H1 (cell line): ENCODE data around the gene C2orf92. TPM values are rescaled to one million over a fixed set of nuclear protein-coding genes. Genes with fewer than 3 reads are reported as not detected.

Experiments
- CTCF ChIA-PET: fragments of 300-600 bp; sonication (Branson Sonifier 250); formaldehyde crosslinking; loops from one replicate; lab custom pipeline; 2021; ENCODE audit not compliant: partially characterized antibody; lab: Charles Lee
- POLR2A ChIA-PET: fragments of 300-600 bp; sonication (Branson Sonifier 250); formaldehyde crosslinking; loops from one replicate; lab custom pipeline; 2021; ENCODE audit warnings: inconsistent platforms; ENCODE audit not compliant: partially characterized antibody; lab: Charles Lee
- DNase-seq, 2 experiments: peaks; one replicate each; pipeline versions ENCODE4 v3.0.0 to v3.0.0-alpha.2; 2010 to 2022; ENCODE audit warnings: low spot score in 2 of 2, low read depth in 1 of 2, mixed read lengths in 1 of 2
- FAIRE-seq: peaks from 2 replicates; lab custom pipeline; 2011; peaks lifted over from hg19 to GRCh38; lab: Jason Lieb, UNC
- H2AFZ ChIP-seq: 2 replicates; pipeline ENCODE4 v1.8.1; 2012; ENCODE audit warnings: low read length, inconsistent platforms
- H2AK5ac ChIP-seq: 2 replicates; pipeline ENCODE4 v1.6.1; 2013; ENCODE audit warnings: low read depth, low read length
- H2BK120ac ChIP-seq: replicated peaks from 2 replicates; pipeline ENCODE3; 2013; ENCODE audit warnings: low read depth, low read length, inconsistent platforms
- H2BK12ac ChIP-seq: 2 replicates; pipeline ENCODE4 v1.6.1; 2013; ENCODE audit warnings: low read depth, low read length
- H2BK15ac ChIP-seq: 2 replicates; pipeline ENCODE4 v1.6.1; 2013; ENCODE audit warnings: low read length
- H2BK20ac ChIP-seq: 2 replicates; pipeline ENCODE4 v1.6.1; 2013; ENCODE audit warnings: low read length
- H2BK5ac ChIP-seq: 2 replicates; pipeline ENCODE4 v1.6.1; 2013; ENCODE audit warnings: low read depth, low read length
- H3K14ac ChIP-seq: 2 replicates; pipeline ENCODE4 v1.6.1; 2013; ENCODE audit warnings: inconsistent platforms; ENCODE audit not compliant: insufficient read length
- H3K18ac ChIP-seq: 2 replicates; pipeline ENCODE4 v1.6.1; 2013; ENCODE audit warnings: low read length; ENCODE audit errors: extremely low read depth
- H3K23ac ChIP-seq: 2 replicates; pipeline ENCODE4 v1.6.1; 2013; ENCODE audit warnings: inconsistent platforms; ENCODE audit not compliant: insufficient read length
- H3K23me2 ChIP-seq: 2 replicates; pipeline ENCODE4 v1.6.1; 2013; ENCODE audit warnings: low read depth, low read length
- H3K27ac ChIP-seq: 2 replicates; pipeline ENCODE4 v1.6.1; 2011; ENCODE audit warnings: low read depth, low read length, inconsistent platforms
- H3K27me3 ChIP-seq, 4 experiments: replicated peaks in 1 of 4; 1 replicate in 1 of 4; 2 replicates in 3 of 4; pipeline versions ENCODE4 v1.6.1 to v1.8.1; 2011 to 2013; ENCODE audit warnings: low read length in 3 of 4, mild to moderate bottlenecking in 3 of 4, inconsistent platforms in 2 of 4, mixed read lengths in 2 of 4, moderate library complexity in 1 of 4; ENCODE audit not compliant: control insufficient read depth in 3 of 4, insufficient read depth in 3 of 4; ENCODE audit errors: extremely low read depth in 1 of 4
- H3K36me3 ChIP-seq, 4 experiments: 2 replicates each; pipeline versions ENCODE4 v1.6.1 to v1.8.1; 2011 to 2013; ENCODE audit warnings: mild to moderate bottlenecking in 4 of 4, low read length in 3 of 4, moderate library complexity in 2 of 4, control low read depth in 1 of 4, inconsistent platforms in 1 of 4; ENCODE audit not compliant: insufficient read depth in 4 of 4, control insufficient read depth in 2 of 4
- H3K4ac ChIP-seq: replicated peaks from 2 replicates; pipeline ENCODE3; 2013; ENCODE audit warnings: low read length, low read depth, mixed read lengths, inconsistent platforms; ENCODE audit not compliant: insufficient read length
- H3K4me1 ChIP-seq, 4 experiments: replicated peaks in 1 of 4; 1 replicate in 1 of 4; 2 replicates in 3 of 4; pipeline versions ENCODE4 v1.6.1 to v1.8.1; 2011 to 2013; ENCODE audit warnings: low read length in 3 of 4, inconsistent platforms in 2 of 4, mixed read lengths in 1 of 4; ENCODE audit not compliant: insufficient read depth in 4 of 4, control insufficient read depth in 3 of 4
- H3K4me2 ChIP-seq, 2 experiments: 2 replicates each; pipeline versions ENCODE4 v1.6.1 to v1.8.1; 2011 to 2013; ENCODE audit warnings: low read depth in 2 of 2, low read length in 2 of 2, control low read depth in 1 of 2, inconsistent platforms in 1 of 2, mild to moderate bottlenecking in 1 of 2; ENCODE audit not compliant: insufficient read depth in 1 of 2
- H3K4me3 ChIP-seq, 4 experiments: fragments of 200-600, 300-600 bp in 1 of 4; sonication (generic), shearing (Covaris generic), sonication (Bioruptor Twin) in 1 of 4; 2 replicates each; pipeline versions ENCODE4 v1.5.1 to v1.8.1; 2011 to 2016; ENCODE audit warnings: low read length in 4 of 4, low read depth in 3 of 4, control low read depth in 2 of 4, inconsistent platforms in 2 of 4, mild to moderate bottlenecking in 2 of 4, mixed read lengths in 1 of 4, moderate library complexity in 1 of 4; ENCODE audit not compliant: insufficient read depth in 2 of 4; ENCODE audit errors: extremely low read depth in 1 of 4
- H3K56ac ChIP-seq: replicated peaks from 2 replicates; pipeline ENCODE3; 2013; ENCODE audit warnings: low read depth, mild to moderate bottlenecking, mixed read lengths, low read length, inconsistent platforms; ENCODE audit not compliant: insufficient read length
- H3K79me1 ChIP-seq: 2 replicates; pipeline ENCODE4 v1.6.1; 2013; ENCODE audit warnings: low read depth, low read length, control low read depth
- H3K79me2 ChIP-seq, 2 experiments: 2 replicates each; pipeline versions ENCODE4 v1.6.1 to v1.8.1; 2012 to 2013; ENCODE audit warnings: low read length in 2 of 2, mild to moderate bottlenecking in 2 of 2, inconsistent platforms in 1 of 2; ENCODE audit not compliant: insufficient read depth in 2 of 2, control insufficient read depth in 1 of 2
- H3K9ac ChIP-seq, 4 experiments: replicated peaks in 1 of 4; 1 replicate in 1 of 4; 2 replicates in 3 of 4; pipeline versions ENCODE4 v1.6.1 to v1.8.1; 2011 to 2013; ENCODE audit warnings: low read depth in 3 of 4, low read length in 3 of 4, control low read depth in 2 of 4, mild to moderate bottlenecking in 2 of 4, moderate library complexity in 2 of 4, inconsistent platforms in 1 of 4; ENCODE audit errors: extremely low read depth in 1 of 4
- H3K9me3 ChIP-seq, 2 experiments: 2 replicates each; pipeline versions ENCODE4 v1.6.1 to v1.8.1; 2012 to 2013; ENCODE audit warnings: mild to moderate bottlenecking in 2 of 2, moderate library complexity in 2 of 2, control low read depth in 1 of 2, inconsistent platforms in 1 of 2, low read depth in 1 of 2, low read length in 1 of 2, mixed read lengths in 1 of 2; ENCODE audit not compliant: insufficient read depth in 2 of 2
- H4K20me1 ChIP-seq, 2 experiments: replicated peaks in 1 of 2; 2 replicates each; pipeline versions ENCODE3 to v1.8.1; 2011 to 2013; ENCODE audit warnings: inconsistent platforms in 2 of 2, low read length in 2 of 2, mild to moderate bottlenecking in 1 of 2; ENCODE audit not compliant: insufficient read depth in 2 of 2, control insufficient read depth in 1 of 2
- H4K5ac ChIP-seq: 2 replicates; pipeline ENCODE4 v1.6.1; 2013; ENCODE audit warnings: low read length, low read depth, mixed read lengths, inconsistent platforms; ENCODE audit not compliant: insufficient read length
- H4K8ac ChIP-seq: 2 replicates; pipeline ENCODE4 v1.8.0; 2013; ENCODE audit warnings: mild to moderate bottlenecking, moderate library complexity, low read length, inconsistent platforms; ENCODE audit not compliant: insufficient read depth; ENCODE audit errors: extremely low read depth
- H4K91ac ChIP-seq: replicated peaks from 2 replicates; pipeline ENCODE3; 2013; ENCODE audit warnings: low read length, mixed read lengths, inconsistent platforms; ENCODE audit not compliant: insufficient read length
- CTCF ChIP-seq, 3 experiments: IDR thresholded peaks; 1 replicate in 2 of 3; 2 replicates in 1 of 3; pipeline versions ENCODE4 v1.5.1 to v1.6.1; 2011; ENCODE audit warnings: low read length in 3 of 3, mild to moderate bottlenecking in 3 of 3, inconsistent platforms in 2 of 3, low read depth in 1 of 3, moderate library complexity in 1 of 3; ENCODE audit not compliant: insufficient read depth in 1 of 3; ENCODE audit errors: control extremely low read depth in 1 of 3
- EZH2 ChIP-seq: fragments of 200-600 bp; sonication (generic); IDR thresholded peaks from 2 replicates; pipeline ENCODE4 v1.7.1; 2012; ENCODE audit warnings: low read depth, mild to moderate bottlenecking, moderate library complexity, low read length, inconsistent platforms; ENCODE audit not compliant: severe bottlenecking
- WGBS, 2 experiments: shearing (Covaris generic) in 1 of 2; methylation state at CpG; one replicate each; pipeline versions ENCODE4 v1.1.6 to v1.1.7; 2013 to 2015; ENCODE audit warnings: low lambda C conversion rate in 2 of 2, mixed read lengths in 2 of 2, inconsistent platforms in 1 of 2, low coverage in 1 of 2, missing lambda C conversion rate in 1 of 2; ENCODE audit not compliant: insufficient replicate concordance in 2 of 2, insufficient coverage in 1 of 2, insufficient read length in 1 of 2; ENCODE audit errors: extremely low coverage in 1 of 2, missing lambda C conversion rate in 1 of 2; 5-methylcytosine and 5-hydroxymethylcytosine counted together
- polyA plus RNA-seq, 7 experiments: library from polyadenylated mRNA; depleted of rRNA in 3 of 7; stranded (reverse) in 5 of 7; unstranded in 2 of 7; fragments of >200 nt in 5 of 7; fragments of 200-250 nt in 2 of 7; gene quantifications; 1 replicate in 5 of 7; 2 replicates in 1 of 7; 4 replicates in 1 of 7; pipeline versions ENCODE4 v1.2.1 to v1.2.3, GENCODE V29; 2011 to 2013; ENCODE audit warnings: missing spikeins in 2 of 7, mixed read lengths in 2 of 7
- total RNA-seq: library from RNA; stranded (reverse); fragmentation: NEBNext Ultra II Directional; extraction: Animal tissue kit (Norgen Biotek cat#: 25700); gene quantifications from 2 replicates; pipeline ENCODE4 v1.2.1, GENCODE V29; 2021

The C2orf92 gene
- total and polyA plus RNA-seq, 2 of the 8 experiments (the other 6 are each of a cell fraction or from before 2014, with no cell fraction given): 2.3 to 3.7 TPM

GRCh38 chr2:97713296-97714083 lies 44.0 kb downstream of the C2orf92 start, which contains the start of gene ZAP70:
Gene ZAP70 (plus strand): TSS chr2:97713576. CDS start chr2:97724037, 10,461 bp downstream.
- no peaks in the 10 kb centered on the region for H4K20me1 ChIP-seq
- no peaks in the 10 kb centered on the region for H3K9me3 ChIP-seq
- FAIRE-seq: no peak
- 84% methylated on average over 18 of the region's 21 CpGs; no CpG with 5 or more reads in 1 of the 2 experiments for WGBS, 2 experiments
- DNase-seq: no peak
- no peak within 1 kb of the TSS for H3K56ac ChIP-seq
- H2BK5ac ChIP-seq: no peak within 1 kb of the TSS
- H3K14ac ChIP-seq: no peak within 1 kb of the TSS
- CTCF ChIA-PET: interaction anchor here (0.8 to 13.6 kb wide), 7 partner anchors 14 to 640 kb away, joined by 3 to 202 read pairs (median 4); no protein-coding TSS in a partner anchor
- no peak within 1 kb of the TSS for H2BK12ac ChIP-seq
- no peak within 1 kb of the TSS for H3K4me2 ChIP-seq
- H2AFZ ChIP-seq: no peak within 1 kb of the TSS
- POLR2A ChIA-PET: interaction anchor here (0.8 kb wide), 1 partner anchor 73 kb away, joined by 3 read pairs; no protein-coding TSS in a partner anchor
- H3K4ac ChIP-seq: no peak within 1 kb of the TSS
- H3K23me2 ChIP-seq: no peaks in the 10 kb centered on the region
- H3K36me3 ChIP-seq: no peaks in the 10 kb centered on the region
- peaks cover 0 to 3% (median 1%) of the 10 kb centered on the region in 4 experiments; a peak in 3 of 7 replicates for H3K4me1 ChIP-seq
- no peak within 1 kb of the TSS for H4K91ac ChIP-seq
- no peak within 1 kb of the TSS for H2BK120ac ChIP-seq
- H3K18ac ChIP-seq: no peak within 1 kb of the TSS
- H4K5ac ChIP-seq: no peak within 1 kb of the TSS
- H3K27me3 ChIP-seq: no peaks in the 10 kb centered on the region
- no peak within 1 kb of the TSS for H3K27ac ChIP-seq
- H3K79me2 ChIP-seq: no peaks in the 10 kb centered on the region
- no peaks in the 10 kb centered on the region for H3K79me1 ChIP-seq
- no peak within 1 kb of the TSS; the same call in 1 of the 2 replicates for H4K8ac ChIP-seq
- no peak within 1 kb of the TSS for H3K9ac ChIP-seq
- no peak for TF ChIP-seq CTCF (IDR thresholded peaks at IDR 0.05; ENCODE audit: control extremely low read depth in 1 of 3, insufficient read depth in 1 of 3, low read depth in 1 of 3, low read length in 3 of 3)
- TF ChIP-seq EZH2: no peak
- H3K23ac ChIP-seq: no peak within 1 kb of the TSS
- H3K4me3 ChIP-seq: no peak within 1 kb of the TSS
- no peak within 1 kb of the TSS; the same call in 1 of the 2 replicates for H2AK5ac ChIP-seq
- H2BK20ac ChIP-seq: no peak within 1 kb of the TSS
- H2BK15ac ChIP-seq: 0 out of 2 replicates have a peak within 1 kb of the TSS, but pooled peaks have one; percentile 46
